ENCODE results near the gene CSHL1. TPM values are rescaled to one million over a fixed set of nuclear protein-coding genes. Genes with fewer than 3 reads are reported as not detected.
"Not testable (repeated sequence)": the region's sequence is repeated elsewhere in the genome, so short reads cannot be mapped to it uniquely, and the experiment has no call there.

The CSHL1 gene
- total RNA-seq, 4 donors from 2014 or later = not detected

DNA sequence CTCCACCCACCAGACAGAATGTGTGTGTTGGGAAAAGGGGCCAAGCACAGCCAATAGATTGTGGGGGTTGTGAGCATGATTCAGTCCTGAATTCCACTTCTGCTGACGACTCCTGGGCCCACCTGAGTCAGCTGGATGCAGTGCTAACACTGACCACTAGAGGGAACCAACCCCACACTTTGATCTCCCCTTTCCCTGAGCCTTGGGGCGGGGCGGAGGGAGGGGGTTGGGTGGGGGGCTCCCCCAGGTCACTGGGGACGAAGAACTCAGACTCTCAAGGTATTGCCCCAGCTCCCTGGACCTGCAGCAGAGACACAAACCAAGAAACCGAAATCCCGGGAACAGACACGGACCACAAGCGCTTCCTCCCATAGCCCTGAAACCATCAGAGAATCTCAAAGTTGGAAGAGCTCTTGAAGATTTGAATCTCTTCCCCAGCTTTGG, 621 bp upstream of the CSHL1 start:
- DNase-seq (ENCODE audit: low spot score in 2 of 2) = peak in 1 of 2 donors; percentile 60

DNA sequence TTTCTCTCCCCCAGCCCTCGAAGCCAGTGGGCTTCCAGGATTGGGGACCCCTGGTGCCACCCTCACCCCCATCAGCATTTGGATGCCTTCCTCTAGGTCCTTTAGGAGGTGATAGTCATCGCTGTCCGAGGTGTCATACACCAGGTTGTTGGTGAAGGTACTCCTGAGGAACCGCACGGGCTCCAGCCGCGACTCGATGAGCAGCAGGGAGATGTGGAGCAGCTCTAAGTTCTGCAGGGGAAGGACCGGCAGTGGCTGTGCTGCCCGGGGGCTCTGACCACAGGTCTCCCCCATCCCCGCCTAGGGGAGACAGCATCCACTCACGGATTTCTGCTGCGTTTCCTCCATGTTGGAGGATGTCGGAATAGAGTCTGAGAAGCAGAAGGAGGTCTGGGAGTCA, 962 bp downstream of the CSHL1 start:
- Histone ChIP-seq H3K4me1 (no peaks in the 10 kb centered on the region), H3K4me3 (no peak overlapping the region), H3K36me3 (no peaks in the 10 kb centered on the region), H3K9me3 (no peaks in the 10 kb centered on the region), H3K27ac (no peak overlapping the region), H3K27me3 (peaks cover 0 to 16% of the 10 kb centered on the region in 2 donors)
- 77 to 89% methylated on average over 7 to 14 of the region's 14 CpGs for WGBS, 2 donors
- TF ChIP-seq CTCF (IDR thresholded peaks at IDR 0.05) (no peak), EP300 (IDR thresholded peaks at IDR 0.05) (no peak), POLR2A (IDR thresholded peaks at IDR 0.05) (no peak)
- no peak for DNase-seq (ENCODE audit: low spot score in 2 of 2)

More for the DNA sequence above, 621 bp upstream of the CSHL1 start:
- H3K9me3 ChIP-seq = no peaks in the 10 kb centered on the region
- H3K27me3 ChIP-seq = peaks cover 0 to 16% of the 10 kb centered on the region in 2 donors
- WGBS, 2 donors = 35 to 57% methylated on average over 6 to 8 of the region's 8 CpGs
- H3K4me1 ChIP-seq = no peaks in the 10 kb centered on the region
- no peak for TF ChIP-seq POLR2A (IDR thresholded peaks at IDR 0.05)
- peak; percentile 47 to 96 (median 85) for TF ChIP-seq CTCF (IDR thresholded peaks at IDR 0.05)
- no peak overlapping the region for H3K4me3 ChIP-seq
- no peaks in the 10 kb centered on the region for H3K36me3 ChIP-seq
- H3K27ac ChIP-seq = no peak overlapping the region

- H3K9me3 ChIP-seq; H3K4me3 ChIP-seq; H3K4me1 ChIP-seq; H3K36me3 ChIP-seq; DNase-seq (ENCODE audit: low spot score in 2 of 2); H3K27ac ChIP-seq: not testable (repeated sequence)
- WGBS, 2 donors = 88 to 91% methylated on average over 10 of the region's 10 CpGs
- H3K27me3 ChIP-seq = peaks cover 0 to 16% of the 10 kb centered on the region in 2 donors
Measured at GRCh38 chr17:63909586-63909985, 1.5 kb downstream of the CSHL1 start.

- not testable (repeated sequence) for H3K27ac ChIP-seq; H3K9me3 ChIP-seq; DNase-seq (ENCODE audit: low spot score in 2 of 2); H3K4me3 ChIP-seq; H3K36me3 ChIP-seq; H3K4me1 ChIP-seq
- H3K27me3 ChIP-seq = peaks cover 0 to 16% of the 10 kb centered on the region in 2 donors
- WGBS, 2 donors = 56 to 60% methylated on average over 12 of the region's 12 CpGs
Measured at GRCh38 chr17:63907161-63907778, 3.8 kb downstream of the CSHL1 start.

DNA sequence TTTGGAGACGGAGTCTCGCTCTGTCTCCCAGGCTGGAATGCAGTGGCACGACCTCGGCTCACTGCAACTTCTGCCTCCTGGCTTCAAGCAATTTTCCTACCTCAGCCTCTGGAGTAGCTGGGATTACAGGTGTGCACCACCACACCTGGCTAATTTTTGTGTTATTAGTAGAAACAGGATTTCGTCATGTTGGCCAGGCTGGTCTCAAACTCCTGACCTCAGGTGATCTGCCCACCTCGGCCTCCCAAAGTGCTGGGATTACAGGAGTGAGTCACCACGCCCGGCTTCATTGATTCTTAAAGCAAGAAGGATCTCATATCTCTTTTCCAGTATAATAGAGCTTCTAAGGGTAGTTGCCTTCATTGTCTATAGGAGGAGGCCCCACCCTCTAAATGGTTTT, 6.3 kb downstream of the CSHL1 start:
- H3K4me3 ChIP-seq; H3K27me3 ChIP-seq; H3K27ac ChIP-seq; H3K4me1 ChIP-seq; H3K9me3 ChIP-seq; DNase-seq (ENCODE audit: low spot score in 2 of 2); H3K36me3 ChIP-seq: not testable (repeated sequence)
- 83 to 86% methylated on average over 8 of the region's 8 CpGs for WGBS, 2 donors

DNA sequence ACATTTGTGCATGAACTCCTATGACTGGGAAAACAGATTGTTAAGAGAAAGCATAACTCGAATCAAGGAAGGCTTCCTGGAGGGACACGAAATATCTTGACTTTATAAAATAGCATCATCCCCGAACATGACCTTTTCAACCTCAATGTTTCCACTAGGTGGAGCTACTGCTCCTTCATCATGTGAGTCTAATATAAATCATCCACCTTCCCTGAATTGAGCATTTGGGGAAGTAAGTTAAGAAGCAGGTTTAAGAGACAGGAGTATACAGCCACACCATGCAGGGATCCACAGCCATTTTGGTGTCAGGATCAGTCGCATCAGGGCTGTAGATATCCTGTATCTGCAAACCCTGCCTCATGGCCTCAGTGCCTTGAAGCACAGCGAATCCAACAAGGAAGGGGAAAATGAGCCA, 7.3 kb downstream of the CSHL1 start:
- H3K4me3 ChIP-seq, H3K4me1 ChIP-seq, H3K36me3 ChIP-seq, H3K9me3 ChIP-seq, H3K27me3 ChIP-seq, H3K27ac ChIP-seq: not testable (repeated sequence)
- peak in 4 of 5 experiments; percentile 15 to 34 (median 22) for TF ChIP-seq CTCF (IDR thresholded peaks at IDR 0.05)
- WGBS, 2 donors = 39 to 40% methylated on average over 5 of the region's 5 CpGs
- DNase-seq (ENCODE audit: low spot score in 2 of 2) = peak in 1 of 2 donors; percentile 47

DNA sequence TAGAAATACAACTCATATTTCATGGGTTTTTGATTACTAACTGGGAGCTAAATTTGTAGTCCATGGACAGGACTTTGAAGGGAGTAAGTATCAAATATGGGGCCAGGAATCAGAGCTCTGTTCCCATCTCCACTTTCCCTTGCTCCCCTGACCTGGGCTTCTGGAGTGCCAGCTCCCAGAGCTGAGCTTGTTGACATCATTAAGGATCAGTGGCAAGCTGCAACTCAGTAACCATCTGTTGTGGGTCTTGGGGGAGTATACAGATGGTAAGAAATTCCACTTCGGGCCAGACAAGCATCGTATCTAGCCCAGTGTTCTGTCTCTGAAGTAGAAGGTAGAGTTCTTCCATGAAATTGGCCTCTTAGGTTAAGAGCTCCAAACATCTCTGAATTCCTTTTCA, 9.1 kb downstream of the CSHL1 start:
- not testable (repeated sequence) for H3K4me1 ChIP-seq; H3K27me3 ChIP-seq; H3K27ac ChIP-seq; DNase-seq (ENCODE audit: low spot score in 2 of 2); H3K9me3 ChIP-seq; H3K36me3 ChIP-seq; H3K4me3 ChIP-seq
- WGBS, 2 donors = 72 to 85% methylated on average over 2 of the region's 2 CpGs

DNA sequence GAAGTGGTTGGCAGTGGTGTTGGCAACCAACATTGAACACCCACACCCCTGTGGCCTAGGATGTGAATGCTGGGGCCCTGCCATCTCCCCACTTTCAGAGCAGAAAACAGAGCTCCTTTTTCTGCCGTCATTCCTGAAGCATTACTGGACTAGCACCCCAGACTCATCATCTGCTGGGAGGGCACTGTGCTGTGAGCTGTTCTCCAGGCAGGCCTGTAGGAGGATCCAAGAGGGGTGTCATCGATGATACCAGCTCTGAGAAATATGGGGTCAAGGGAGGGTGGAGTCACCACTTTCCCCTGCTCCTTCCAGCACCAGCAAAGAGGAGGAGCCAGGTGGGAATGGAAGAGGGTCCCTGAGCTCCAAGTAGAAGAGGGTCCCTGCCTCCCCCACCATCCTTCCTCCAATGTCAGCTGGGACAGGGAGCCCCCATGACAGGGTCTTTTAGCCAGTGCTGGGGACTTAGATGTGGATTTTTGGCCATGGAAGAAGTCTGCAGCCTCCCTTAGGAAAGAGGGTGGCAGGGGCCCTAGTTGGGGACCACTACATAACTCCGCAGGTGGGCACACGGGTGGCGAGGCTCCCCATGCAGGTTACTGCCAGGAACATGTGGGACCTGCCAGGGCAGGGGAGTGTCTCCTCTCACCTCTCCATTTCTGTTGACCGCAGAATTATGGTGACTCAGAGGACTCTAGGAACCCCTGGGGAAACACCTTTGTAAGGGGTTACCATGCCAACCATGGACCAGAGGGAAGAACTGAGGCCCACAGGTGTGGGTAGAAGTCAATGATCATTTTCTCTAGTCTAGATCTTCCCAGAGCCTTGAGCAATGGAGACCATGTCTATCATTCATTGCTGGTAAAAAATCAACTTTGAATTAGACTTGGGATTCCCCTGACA, 11.9 kb downstream of the CSHL1 start:
- not testable (repeated sequence) for DNase-seq (ENCODE audit: low spot score in 2 of 2); H3K27ac ChIP-seq; H3K36me3 ChIP-seq; H3K9me3 ChIP-seq; H3K4me1 ChIP-seq; H3K4me3 ChIP-seq; H3K27me3 ChIP-seq
- 74 to 77% methylated on average over 3 to 6 of the region's 6 CpGs for WGBS, 2 donors

DNA sequence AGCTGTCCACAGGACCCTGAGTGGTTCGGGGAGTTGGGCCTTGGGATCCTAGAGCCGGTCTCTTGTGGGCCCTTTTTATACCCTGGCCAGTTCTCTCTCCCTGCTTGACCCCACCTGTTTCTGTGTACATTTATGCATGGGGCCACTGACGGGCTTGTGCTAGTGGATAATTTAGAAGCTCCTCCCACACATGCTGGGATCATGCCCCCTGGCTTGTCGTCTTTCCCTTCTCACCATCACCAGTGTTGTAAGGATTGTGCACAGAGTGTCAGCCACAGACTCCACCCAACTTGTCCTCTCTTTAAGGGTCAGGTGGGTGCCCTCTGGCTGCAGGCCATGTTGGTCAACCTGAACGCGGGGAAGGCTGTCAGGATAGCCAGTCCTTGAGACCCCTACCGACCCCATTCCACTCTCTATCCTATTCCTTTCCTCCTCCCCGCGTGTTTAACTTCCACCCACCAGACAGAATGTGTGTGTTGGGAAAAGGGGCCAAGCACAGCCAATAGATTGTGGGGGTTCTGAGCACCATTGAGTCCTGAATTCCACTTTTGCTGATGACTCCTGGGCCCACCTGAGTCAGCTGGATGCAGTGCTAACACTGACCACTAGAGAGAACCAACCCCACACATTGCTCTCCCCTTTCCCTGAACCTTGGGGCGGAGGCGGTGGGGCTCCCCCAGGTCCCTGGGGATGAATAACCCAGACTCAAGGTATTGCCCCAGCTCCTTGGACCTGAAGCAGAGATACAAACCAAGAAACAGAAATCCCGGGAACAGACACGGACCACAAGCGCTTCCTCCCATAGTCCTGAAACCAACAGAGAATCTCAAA, 14.3 kb downstream of the CSHL1 start, which contains the start of gene CSH1:
Gene CSH1 (minus strand): TSS at position 51 of the 831 bp plus-strand sequence. CDS start 63 bp downstream, outside the sequence.
- not testable (repeated sequence) for H3K4me3 ChIP-seq; H3K27me3 ChIP-seq; H3K36me3 ChIP-seq; H3K4me1 ChIP-seq; DNase-seq (ENCODE audit: low spot score in 2 of 2); H3K27ac ChIP-seq; H3K9me3 ChIP-seq
- WGBS, 2 donors = 88 to 90% methylated on average over 12 of the region's 14 CpGs
